Fibroblast of the aortic adventitia (primary cell): ENCODE data around the gene OR5B21. TPM values are rescaled to one million over a fixed set of nuclear protein-coding genes. Genes with fewer than 3 reads are reported as not detected.

Experiments used
- DNase-seq: peaks from one replicate; pipeline ENCODE4 v3.0.0-alpha.2; 2010; ENCODE audit warnings: low read depth
- H3K4me3 ChIP-seq: 2 replicates; pipeline ENCODE4 v1.5.1; 2011; ENCODE audit warnings: low read depth, mild to moderate bottlenecking, control low read depth, low read length, moderate library complexity
- CTCF ChIP-seq: IDR thresholded peaks from 2 replicates; pipeline ENCODE4 v1.5.1; 2011; ENCODE audit warnings: mild to moderate bottlenecking, low read length, control low read depth, inconsistent platforms; ENCODE audit not compliant: insufficient read depth
- total RNA-seq: library from RNA; depleted of rRNA; stranded (reverse); fragments of >200 nt; gene quantifications from 2 replicates; pipeline ENCODE4 v1.2.3, GENCODE V29; 2012; ENCODE audit warnings: low replicate concordance

The OR5B21 gene
- total RNA-seq, 1 donor: not detected

DNA sequence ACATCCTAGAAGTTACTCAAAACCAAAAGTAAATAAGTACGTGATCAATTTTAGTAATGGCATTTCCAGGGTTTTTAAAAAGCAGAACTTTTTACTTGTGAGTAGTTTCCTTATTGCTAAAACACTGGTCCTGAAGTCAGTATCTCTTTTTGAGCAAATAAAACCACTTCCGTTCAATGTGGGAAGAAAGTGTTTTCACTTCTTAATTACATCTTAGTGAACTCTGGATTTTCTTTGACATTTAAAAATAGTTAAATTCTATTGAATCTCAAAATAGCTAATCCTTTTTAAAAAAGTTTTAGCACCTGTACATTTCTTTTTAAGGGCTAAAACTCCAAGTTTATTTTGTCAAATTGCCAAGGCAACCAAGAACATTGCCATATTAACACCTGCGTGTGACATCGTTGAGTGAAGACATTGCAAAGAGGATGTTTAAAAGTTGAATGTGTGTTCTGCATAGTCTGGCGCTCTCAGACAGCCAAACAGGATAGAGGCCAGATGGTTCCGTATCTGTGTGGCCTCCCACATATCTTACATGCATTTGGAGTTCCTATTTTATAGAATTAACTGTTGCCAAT is 17.2 kb upstream of the OR5B21 start:
- TF ChIP-seq CTCF: no peak
- H3K4me3 ChIP-seq: no peak overlapping the region
- DNase-seq: no peak

DNA sequence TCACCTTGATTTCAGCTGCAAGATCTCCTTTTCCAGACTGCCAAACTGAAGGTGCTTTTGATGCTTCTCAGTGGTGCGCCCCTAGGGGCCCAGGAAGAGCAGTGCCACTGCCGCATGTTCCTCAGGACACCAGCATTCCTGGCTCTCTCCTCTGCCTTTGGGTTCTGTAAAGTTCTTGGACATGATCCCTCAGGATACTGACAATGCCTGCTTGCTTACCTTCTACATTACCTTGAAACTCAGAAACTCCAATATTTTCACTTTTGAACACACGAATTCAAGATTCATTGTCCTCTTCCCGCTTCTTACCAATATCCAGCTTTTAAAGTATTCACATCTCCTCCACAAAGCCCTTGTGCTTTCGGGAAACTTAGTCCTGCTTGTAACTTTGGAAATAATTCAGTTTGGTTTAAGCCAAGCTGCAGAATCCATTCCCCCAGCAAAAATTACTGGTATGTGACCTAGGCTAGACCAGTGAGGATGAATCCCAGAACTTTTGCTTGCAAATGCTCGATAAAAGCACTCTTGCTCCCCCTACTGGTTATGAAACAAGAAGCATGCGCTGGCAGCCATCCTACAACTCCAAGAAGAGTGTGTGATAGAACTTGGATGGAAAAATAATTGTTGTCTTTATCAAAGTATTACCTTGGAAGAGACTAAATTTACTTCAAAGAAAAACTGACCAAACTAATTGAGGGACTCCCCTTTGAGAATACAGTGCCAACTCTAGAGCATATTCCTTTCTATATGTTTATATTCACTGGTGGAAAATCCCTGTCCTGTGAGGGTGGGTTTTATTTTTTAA is 16.5 kb upstream of the OR5B21 start:
- H3K4me3 ChIP-seq: peak overlapping the region; percentile 43

DNA sequence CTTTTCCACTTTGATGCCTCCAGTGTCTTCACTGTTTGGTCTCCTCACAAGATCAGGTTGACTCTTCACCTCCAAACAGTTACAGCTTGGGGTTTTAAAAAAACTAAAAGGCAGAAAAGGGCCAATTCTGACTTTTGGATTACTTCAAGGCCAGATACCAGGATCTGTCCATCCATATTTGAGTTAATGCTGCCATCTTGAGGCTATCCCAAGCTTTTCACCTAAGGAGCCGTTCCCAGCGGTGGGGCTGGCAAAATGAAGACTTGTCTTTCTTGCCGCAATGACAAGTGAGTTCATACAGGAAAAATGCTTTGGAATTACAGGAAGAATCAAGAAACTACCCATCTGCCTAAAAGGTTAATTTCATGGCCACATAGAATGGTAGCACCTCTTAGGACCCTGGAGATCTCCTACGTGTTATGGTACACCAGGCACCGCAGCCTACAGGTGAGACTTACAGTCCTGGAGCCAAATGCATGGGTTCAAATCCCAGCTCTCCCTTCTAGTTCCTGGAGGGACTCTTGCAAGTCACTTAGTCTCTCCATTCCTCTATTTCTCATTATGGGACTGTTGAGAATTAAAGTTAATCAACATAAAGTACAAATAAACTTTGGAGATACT is 6.0 kb upstream of the OR5B21 start:
- peak; percentile 81 for TF ChIP-seq CTCF

More for the DNA sequence above, 16.5 kb upstream of the OR5B21 start:
- TF ChIP-seq CTCF: peak; percentile 94
- peak; percentile 94 for DNase-seq

GRCh38 chr11:58511636-58512035 is 3.7 kb upstream of the OR5B21 start:
- DNase-seq: no peak
- no peak for TF ChIP-seq CTCF
- H3K4me3 ChIP-seq: no peak overlapping the region

More for the DNA sequence above, 6.0 kb upstream of the OR5B21 start:
- DNase-seq: peak; percentile 80
- no peak overlapping the region for H3K4me3 ChIP-seq

- H3K4me3 ChIP-seq: no peak overlapping the region
- no peak for DNase-seq
- no peak for TF ChIP-seq CTCF
Observed at GRCh38 chr11:58509748-58510147, 1.8 kb upstream of the OR5B21 start.

DNA sequence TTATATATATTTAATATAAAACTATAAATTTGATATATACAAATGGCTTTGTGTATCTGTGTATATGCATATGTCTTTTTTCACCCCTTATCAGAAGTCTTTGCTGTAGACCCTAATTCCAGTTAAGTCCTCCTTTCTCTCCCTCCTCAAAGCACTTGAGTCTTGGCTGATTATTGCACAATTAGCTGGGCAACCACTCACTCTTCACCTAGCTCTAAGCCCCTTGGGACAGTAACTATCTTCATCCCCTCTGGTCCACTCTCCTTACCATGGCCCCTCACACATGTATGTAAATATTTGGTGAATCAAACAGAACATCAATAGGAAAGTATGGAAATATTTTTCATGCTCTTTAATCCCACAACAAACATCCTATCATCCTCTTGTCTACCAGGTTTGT is 909 bp upstream of the OR5B21 start:
- no peak for TF ChIP-seq CTCF
- no peak overlapping the region for H3K4me3 ChIP-seq
- no peak for DNase-seq
